Spleen (tissue), 7 donors: ENCODE results near the gene CACNA1C.

Source experiments
- CTCF ChIP-seq, 11 experiments: fragments of 200-600 bp in 7 of 11; fragments of 450-650 bp in 4 of 11; sonication (generic) in 4 of 11; IDR thresholded peaks in 8 of 11; conservative IDR thresholded peaks in 3 of 11; 1 replicate in 7 of 11; 2 replicates in 4 of 11; pipeline versions ENCODE4 v1.4.0 to v1.8.0; 2016 to 2021; ENCODE audit warnings: antibody characterized with exemption in 11 of 11, inconsistent platforms in 4 of 11, mild to moderate bottlenecking in 1 of 11
- POLR2A ChIP-seq, 3 donors: fragments of 450-650 bp; IDR thresholded peaks; one replicate each; pipeline ENCODE4 v1.5.1; 2017; ENCODE audit warnings: antibody characterized with exemption in 3 of 3, mild to moderate bottlenecking in 1 of 3
- POLR2AphosphoS5 ChIP-seq, 3 donors: sonication (generic); formaldehyde crosslinking; IDR thresholded peaks; one replicate each; pipeline ENCODE4 v1.5.1; 2017; ENCODE audit warnings: antibody characterized with exemption in 3 of 3
- donor health status: DM: no; HTN: no; CAD: no; lungs with moderate emphysema.
- donor health status: DM: no; HTN: no; CAD: no.
- donor health status: DM: no; HTN: no; CAD: no.

DNA sequence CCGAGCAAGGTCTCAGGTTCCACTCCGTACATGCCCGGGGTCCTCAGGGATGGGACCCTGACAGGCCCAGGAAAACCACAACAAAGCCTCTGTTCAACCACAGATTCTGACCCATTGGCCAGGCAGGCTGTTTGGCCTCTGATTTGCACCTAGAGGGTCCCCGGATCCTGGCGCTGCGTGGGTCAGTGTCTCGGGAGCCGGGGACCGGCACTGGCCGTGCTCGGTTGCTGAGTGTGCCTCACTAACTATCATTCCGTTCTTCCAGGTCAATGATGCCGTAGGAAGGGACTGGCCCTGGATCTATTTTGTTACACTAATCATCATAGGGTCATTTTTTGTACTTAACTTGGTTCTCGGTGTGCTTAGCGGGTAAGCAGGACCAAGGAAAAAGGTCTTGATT is 451.8 kb downstream of the CACNA1C start:
- TF ChIP-seq CTCF (IDR thresholded peaks at IDR 0.05 in 8 of 11, conservative IDR thresholded peaks at IDR 0.05 in 3 of 11), result no peak
- no peak for TF ChIP-seq POLR2A (IDR thresholded peaks at IDR 0.05)
- no peak for TF ChIP-seq POLR2AphosphoS5 (IDR thresholded peaks at IDR 0.05)
